GM13976 (cell line): ENCODE data around the gene AIF1.

Source experiments
- DNase-seq: peaks from one replicate; pipeline ENCODE4 v3.0.0; 2012; ENCODE audit warnings: low spot score
- in situ Hi-C: fragments of 300-500 bp; cut with MboI; formaldehyde crosslinking; loops from one replicate; pipeline ENCODE4 v1.12.0; 2022; ENCODE audit warnings: low sequenced_read_pairs, mixed read lengths, inconsistent platforms; ENCODE audit not compliant: unreplicated experiment
- TF ChIP-seq, protein P1 (sequence below): IDR thresholded peaks from 2 replicates; pipeline ENCODE4 v1.5.1; 2012; ENCODE audit warnings: borderline replicate concordance, mild to moderate bottlenecking; ENCODE audit not compliant: insufficient read depth; ENCODE audit errors: extremely low read depth, missing control alignments, control extremely low read depth

The AIF1 gene

DNA sequence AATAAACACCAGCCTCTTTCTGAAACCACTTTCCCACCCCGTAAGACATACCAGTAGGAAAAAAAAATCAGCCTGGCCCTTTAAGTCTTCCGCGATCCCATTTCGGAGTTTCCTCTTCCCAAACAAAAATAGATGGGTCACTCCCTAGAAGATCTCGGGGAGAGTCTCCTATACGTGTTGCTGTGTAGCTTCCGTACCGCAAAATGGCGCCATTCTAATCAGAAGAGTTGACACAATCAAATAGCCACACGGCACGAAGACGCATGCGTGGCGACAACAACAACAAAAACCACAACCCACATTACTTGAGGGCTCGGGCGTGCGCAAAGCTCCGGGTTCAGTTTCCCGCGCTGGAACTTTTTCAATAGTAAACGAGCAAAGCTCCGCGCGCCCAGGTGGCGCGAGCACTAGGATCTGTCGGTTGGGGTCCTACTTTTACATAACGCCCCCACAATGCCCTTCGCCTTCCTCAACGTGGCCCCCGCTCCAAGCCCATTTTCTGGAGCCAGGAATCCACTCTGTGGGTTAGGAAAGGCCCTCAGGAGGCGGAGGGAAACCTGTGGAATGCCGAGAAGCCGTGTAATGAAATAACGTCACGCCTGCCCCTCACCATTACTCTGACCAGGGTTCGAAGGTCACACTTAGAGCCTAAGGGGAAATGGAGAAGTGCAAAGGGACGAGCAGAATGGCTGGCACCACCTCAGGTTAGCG, 49.9 kb downstream of the AIF1 start, which contains the start of gene GPANK1:
Gene GPANK1 (minus strand): TSS at position 208 of the 711 bp plus-strand sequence. CDS start 519 bp downstream, outside the sequence.
- peak; percentile 84 for DNase-seq
- in situ Hi-C loops, result no loop called here
- TF ChIP-seq, protein P1, sequence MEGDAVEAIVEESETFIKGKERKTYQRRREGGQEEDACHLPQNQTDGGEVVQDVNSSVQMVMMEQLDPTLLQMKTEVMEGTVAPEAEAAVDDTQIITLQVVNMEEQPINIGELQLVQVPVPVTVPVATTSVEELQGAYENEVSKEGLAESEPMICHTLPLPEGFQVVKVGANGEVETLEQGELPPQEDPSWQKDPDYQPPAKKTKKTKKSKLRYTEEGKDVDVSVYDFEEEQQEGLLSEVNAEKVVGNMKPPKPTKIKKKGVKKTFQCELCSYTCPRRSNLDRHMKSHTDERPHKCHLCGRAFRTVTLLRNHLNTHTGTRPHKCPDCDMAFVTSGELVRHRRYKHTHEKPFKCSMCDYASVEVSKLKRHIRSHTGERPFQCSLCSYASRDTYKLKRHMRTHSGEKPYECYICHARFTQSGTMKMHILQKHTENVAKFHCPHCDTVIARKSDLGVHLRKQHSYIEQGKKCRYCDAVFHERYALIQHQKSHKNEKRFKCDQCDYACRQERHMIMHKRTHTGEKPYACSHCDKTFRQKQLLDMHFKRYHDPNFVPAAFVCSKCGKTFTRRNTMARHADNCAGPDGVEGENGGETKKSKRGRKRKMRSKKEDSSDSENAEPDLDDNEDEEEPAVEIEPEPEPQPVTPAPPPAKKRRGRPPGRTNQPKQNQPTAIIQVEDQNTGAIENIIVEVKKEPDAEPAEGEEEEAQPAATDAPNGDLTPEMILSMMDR, result no peak

DNA sequence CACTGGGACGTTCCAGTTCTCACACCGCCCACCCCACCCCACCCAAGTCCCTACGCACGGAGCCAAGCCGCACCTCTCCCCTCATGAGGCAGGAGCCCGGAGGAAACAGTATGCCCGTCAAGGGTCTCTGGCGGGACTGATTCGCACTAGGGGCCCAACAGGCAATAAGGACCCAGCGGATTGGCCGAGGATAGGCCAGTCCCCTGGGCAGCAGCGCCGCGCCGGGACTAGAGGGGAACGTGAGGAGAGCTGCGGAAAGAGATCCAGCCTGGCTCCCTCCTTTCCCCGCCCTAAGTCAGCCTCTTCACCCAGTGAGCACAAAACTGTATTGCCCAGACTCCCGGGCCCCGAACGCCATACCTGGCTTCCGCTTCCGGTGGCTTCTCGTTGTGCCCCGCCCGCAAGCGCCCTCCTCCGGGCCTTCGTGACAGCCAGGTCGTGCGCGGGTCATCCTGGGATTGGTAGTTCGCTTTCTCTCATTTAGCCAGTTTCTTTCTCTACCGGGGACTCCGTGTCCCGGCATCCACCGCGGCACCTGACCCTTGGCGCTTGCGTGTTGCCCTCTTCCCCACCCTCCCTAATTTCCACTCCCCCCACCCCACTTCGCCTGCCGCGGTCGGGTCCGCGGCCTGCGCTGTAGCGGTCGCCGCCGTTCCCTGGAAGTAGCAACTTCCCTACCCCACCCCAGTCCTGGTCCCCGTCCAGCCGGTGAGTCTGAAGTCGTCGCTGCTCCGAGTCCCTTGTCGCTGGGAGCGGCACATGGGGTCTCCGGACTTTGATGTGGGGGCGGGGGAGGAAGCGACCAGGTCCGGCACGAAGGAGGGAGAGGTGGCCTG, 50.7 kb downstream of the AIF1 start, which contains the start of gene CSNK2B:
Gene CSNK2B (plus strand): TSS at position 580 of the 836 bp plus-strand sequence. CDS start 752 bp downstream, outside the sequence.
- in situ Hi-C loops, result no loop called here
- DNase-seq, result peak; percentile 98
- TF ChIP-seq, protein P1, result no peak

GRCh38 chr6:31666337-31666965, 51.4 kb downstream of the AIF1 start:
- in situ Hi-C loops, result no loop called here
- TF ChIP-seq, protein P1, result no peak
- no peak for DNase-seq
